ENCODE measurements around the gene ERBB2. TPM values are rescaled to one million over a fixed set of nuclear protein-coding genes. Genes with fewer than 3 reads are reported as not detected.

The ERBB2 gene
- total and polyA plus RNA-seq, 2 of the 8 experiments (the other 6 are each of a cell fraction or from before 2014, with no cell fraction given): 183 to 394 TPM

- no peak for TF ChIP-seq JUND (IDR thresholded peaks at IDR 0.05; ENCODE audit: low read length)
- TF ChIP-seq, protein P1, sequence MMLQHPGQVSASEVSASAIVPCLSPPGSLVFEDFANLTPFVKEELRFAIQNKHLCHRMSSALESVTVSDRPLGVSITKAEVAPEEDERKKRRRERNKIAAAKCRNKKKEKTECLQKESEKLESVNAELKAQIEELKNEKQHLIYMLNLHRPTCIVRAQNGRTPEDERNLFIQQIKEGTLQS (IDR thresholded peaks at IDR 0.05; ENCODE audit: insufficient read depth, low read depth, low read length): no peak
- TF ChIP-seq POU5F1 (IDR thresholded peaks at IDR 0.05; ENCODE audit: low read depth, low read length): no peak
- TF ChIP-seq SP2 (IDR thresholded peaks at IDR 0.05; ENCODE audit: low read length): no peak
- TF ChIP-seq KDM1A (IDR thresholded peaks at IDR 0.05; ENCODE audit: borderline replicate concordance, low read length): no peak
Observed at GRCh38 chr17:39661744-39662541, 37.9 kb upstream of the ERBB2 start (continued).
